ENCODE data around the gene SIN3A. TPM values are rescaled to one million over a fixed set of nuclear protein-coding genes. Genes with fewer than 3 reads are reported as not detected.

SIN3A gene
- total and polyA plus RNA-seq, 10 donors: 8.2 to 90.2 (median 79.7) TPM

DNA sequence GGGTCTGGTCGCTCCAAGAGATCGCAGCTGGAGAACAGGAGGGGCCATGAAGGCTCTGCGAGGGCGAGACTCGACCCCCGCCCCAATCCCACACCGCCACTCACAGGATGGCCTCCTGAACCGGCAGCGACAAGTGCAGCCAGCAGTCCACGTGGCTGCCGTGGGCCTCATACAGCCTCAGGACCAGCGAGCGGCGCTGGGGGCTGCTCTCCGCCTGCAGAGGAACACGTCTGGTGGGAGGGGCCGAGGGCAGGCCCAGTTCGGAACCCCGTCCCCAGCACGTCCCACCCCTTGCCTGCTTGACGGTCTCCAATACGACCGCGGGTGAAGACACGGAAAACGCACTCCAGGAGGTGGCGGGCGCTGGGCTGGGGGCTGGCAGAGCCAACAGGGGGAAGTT lies 95.5 kb downstream of the SIN3A start:
- Histone ChIP-seq H3K4me3 (no peak overlapping the region), H3K9me3 (peaks cover 0 to 2% (median 0%) of the 10 kb centered on the region in 8 donors), H3K4me1 (peaks cover 0 to under 1% (median 0%) of the 10 kb centered on the region in 6 donors), H3K27ac (no peak overlapping the region), H3K36me3 (peaks cover 0 to 89% (median 58%) of the 10 kb centered on the region in 6 donors), H3K27me3 (replicated peaks in 1 of 7) (no peaks in the 10 kb centered on the region)
- TF ChIP-seq CTCF (IDR thresholded peaks at IDR 0.05 in 8 of 11, conservative IDR thresholded peaks at IDR 0.05 in 3 of 11) (no peak), POLR2AphosphoS5 (IDR thresholded peaks at IDR 0.05) (peak in 1 of 3 donors; percentile 64)
- intact Hi-C loops (cut with DNase I; ENCODE audit: low total_unique reads): no loop called here
- WGBS, 5 donors: 90 to 97% (median 92%) methylated on average over 8 to 28 of the region's 28 CpGs
- DNase-seq: no peak

- Histone ChIP-seq H3K4me1 (peaks cover 0 to 7% (median 2%) of the 10 kb centered on the region in 6 donors), H3K27me3 (replicated peaks in 1 of 7) (no peaks in the 10 kb centered on the region), H3K4me3 (no peak overlapping the region), H3K9me3 (peaks cover 0 to 8% (median 0%) of the 10 kb centered on the region in 8 donors), H3K36me3 (peaks cover 0 to 83% (median 52%) of the 10 kb centered on the region in 6 donors), H3K27ac (no peak overlapping the region)
- intact Hi-C loops (cut with DNase I; ENCODE audit: low total_unique reads): no loop called here
- no peak for DNase-seq
- TF ChIP-seq POLR2AphosphoS5 (IDR thresholded peaks at IDR 0.05): no peak
- no peak for TF ChIP-seq CTCF (IDR thresholded peaks at IDR 0.05 in 8 of 11, conservative IDR thresholded peaks at IDR 0.05 in 3 of 11)
- no peak for TF ChIP-seq POLR2A (IDR thresholded peaks at IDR 0.05)
- WGBS, 5 donors: 92 to 100% (median 95%) methylated on average over 3 to 4 of the region's 4 CpGs
Observed at GRCh38 chr15:75355369-75355768, 96.1 kb downstream of the SIN3A start.

- 82 to 96% (median 89%) methylated on average over 7 of the region's 7 CpGs for WGBS, 5 donors
- H3K36me3 ChIP-seq: peaks cover 0 to 74% (median 43%) of the 10 kb centered on the region in 6 donors
- H3K4me3 ChIP-seq: no peak overlapping the region
- no peak for TF ChIP-seq CTCF (IDR thresholded peaks at IDR 0.05 in 8 of 11, conservative IDR thresholded peaks at IDR 0.05 in 3 of 11)
- peak in 1 of 3 donors; percentile 64 for TF ChIP-seq POLR2AphosphoS5 (IDR thresholded peaks at IDR 0.05)
- H3K4me1 ChIP-seq: peaks cover 0 to 16% (median 10%) of the 10 kb centered on the region in 6 donors
- no peak overlapping the region for H3K27ac ChIP-seq
- peaks cover 0 to 15% (median 4%) of the 10 kb centered on the region in 8 donors for H3K9me3 ChIP-seq
- intact Hi-C loops (cut with DNase I; ENCODE audit: low total_unique reads): no loop called here
- no peak for DNase-seq
- H3K27me3 ChIP-seq (replicated peaks in 1 of 7): no peaks in the 10 kb centered on the region
Observed at GRCh38 chr15:75354454-75354853, 97.0 kb downstream of the SIN3A start.

- DNase-seq: no peak
- H3K9me3 ChIP-seq: peaks cover 0 to 24% (median 13%) of the 10 kb centered on the region in 8 donors
- H3K27me3 ChIP-seq (replicated peaks in 1 of 7): peaks cover 0 to 6% (median 0%) of the 10 kb centered on the region in 7 donors
- TF ChIP-seq POLR2A (IDR thresholded peaks at IDR 0.05): no peak
- TF ChIP-seq CTCF (IDR thresholded peaks at IDR 0.05 in 8 of 11, conservative IDR thresholded peaks at IDR 0.05 in 3 of 11): no peak
- peak in 2 of 3 donors; percentile 30 to 61 for TF ChIP-seq POLR2AphosphoS5 (IDR thresholded peaks at IDR 0.05)
- WGBS, 5 donors: 90 to 95% (median 92%) methylated on average over 7 of the region's 7 CpGs
- H3K4me3 ChIP-seq: no peak overlapping the region
- peaks cover 0 to 67% (median 36%) of the 10 kb centered on the region in 6 donors for H3K36me3 ChIP-seq
- intact Hi-C loops (cut with DNase I; ENCODE audit: low total_unique reads): no loop called here
- H3K4me1 ChIP-seq: peaks cover 2 to 24% (median 18%) of the 10 kb centered on the region in 6 donors
- H3K27ac ChIP-seq: no peak overlapping the region
Observed at GRCh38 chr15:75353604-75354003, 97.9 kb downstream of the SIN3A start.

Measured in spleen (tissue), 11 donors.